Nephron progenitor cell (in vitro differentiated cells): ENCODE data around the gene TRAF3IP1.
"Not testable (repeated sequence)": the region's sequence is repeated elsewhere in the genome, so short reads cannot be mapped to it uniquely, and the experiment has no call there.

Experiments
- DNase-seq: peaks from one replicate; pipeline ENCODE4 v3.0.0; 2021
- H3K27ac Mint-ChIP-seq: 2 replicates; pipeline ENCODE4 v1.8.0; 2021; ENCODE audit warnings: mild to moderate bottlenecking, moderate library complexity, mixed read lengths
- H3K27me3 Mint-ChIP-seq: 2 replicates; pipeline ENCODE4 v1.8.0; 2021; ENCODE audit warnings: mild to moderate bottlenecking, low read depth, mixed read lengths; ENCODE audit not compliant: poor library complexity
- H3K36me3 Mint-ChIP-seq: 2 replicates; pipeline ENCODE4 v1.8.0; 2021; ENCODE audit warnings: low read depth, mixed read lengths
- H3K4me1 Mint-ChIP-seq: 2 replicates; pipeline ENCODE4 v1.8.0; 2021; ENCODE audit warnings: mixed read lengths
- H3K4me3 Mint-ChIP-seq: 2 replicates; pipeline ENCODE4 v1.8.0; 2021; ENCODE audit warnings: mild to moderate bottlenecking, moderate library complexity, mixed read lengths
- H3K9me3 Mint-ChIP-seq: 2 replicates; pipeline ENCODE4 v1.8.0; 2021; ENCODE audit warnings: mild to moderate bottlenecking, moderate library complexity, mixed read lengths
- TF ChIP-seq, protein P1 (sequence below): fragments of 200-600 bp; sonication (generic); IDR thresholded peaks from 2 replicates; pipeline ENCODE4 v1.5.0; 2021; ENCODE audit warnings: antibody characterized with exemption

The TRAF3IP1 gene

DNA sequence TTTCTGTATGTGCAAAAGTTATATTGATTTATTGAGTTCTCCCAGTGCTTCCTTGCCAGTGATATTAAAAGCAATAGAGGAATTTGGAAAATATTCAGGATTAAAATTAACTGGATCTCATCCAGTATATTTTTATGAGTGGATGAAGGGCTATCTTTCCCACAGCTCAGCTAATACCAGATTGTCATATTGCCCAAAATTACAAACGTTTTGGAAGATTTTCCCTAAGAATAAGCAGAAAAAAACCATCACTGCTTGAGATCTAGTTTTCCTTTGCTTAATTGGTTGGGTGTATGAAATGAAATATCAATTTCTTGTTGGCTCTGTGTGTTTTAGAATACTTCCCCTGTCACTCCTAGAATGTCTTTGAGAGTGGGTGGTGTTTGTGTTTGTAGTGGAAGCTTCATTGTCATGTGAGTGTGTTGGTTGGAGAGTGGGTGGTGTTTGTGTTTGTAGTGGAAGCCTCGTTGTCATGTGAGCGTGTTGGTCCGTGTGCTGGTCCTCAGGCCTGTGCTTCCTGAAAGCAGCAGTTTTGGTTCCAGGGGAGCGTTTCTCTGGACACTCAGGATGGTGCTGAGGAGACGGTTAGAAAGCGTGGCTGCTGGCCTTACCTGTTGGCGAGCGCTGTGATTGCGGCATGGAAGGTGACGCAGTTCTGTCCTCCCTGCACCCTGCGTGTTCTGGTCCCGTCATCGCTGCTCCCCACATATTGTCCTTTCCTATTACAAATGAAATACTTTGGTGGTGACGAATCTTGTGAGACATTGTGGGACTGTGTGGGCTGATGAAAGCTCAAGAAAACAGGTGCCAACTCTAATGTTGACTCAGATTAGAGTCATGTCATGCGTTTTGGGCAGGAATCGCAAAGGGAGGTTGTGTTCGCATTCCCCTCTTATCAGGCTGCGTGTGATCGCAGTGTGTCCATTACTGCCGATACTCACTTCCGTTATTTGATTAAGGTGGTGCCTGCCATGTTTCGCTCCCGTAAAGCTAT is 118.8 kb downstream of the TRAF3IP1 start:
- peaks cover 44% of the 10 kb centered on the region for H3K4me1 Mint-ChIP-seq
- H3K9me3 Mint-ChIP-seq: no peaks in the 10 kb centered on the region
- TF ChIP-seq, protein P1, sequence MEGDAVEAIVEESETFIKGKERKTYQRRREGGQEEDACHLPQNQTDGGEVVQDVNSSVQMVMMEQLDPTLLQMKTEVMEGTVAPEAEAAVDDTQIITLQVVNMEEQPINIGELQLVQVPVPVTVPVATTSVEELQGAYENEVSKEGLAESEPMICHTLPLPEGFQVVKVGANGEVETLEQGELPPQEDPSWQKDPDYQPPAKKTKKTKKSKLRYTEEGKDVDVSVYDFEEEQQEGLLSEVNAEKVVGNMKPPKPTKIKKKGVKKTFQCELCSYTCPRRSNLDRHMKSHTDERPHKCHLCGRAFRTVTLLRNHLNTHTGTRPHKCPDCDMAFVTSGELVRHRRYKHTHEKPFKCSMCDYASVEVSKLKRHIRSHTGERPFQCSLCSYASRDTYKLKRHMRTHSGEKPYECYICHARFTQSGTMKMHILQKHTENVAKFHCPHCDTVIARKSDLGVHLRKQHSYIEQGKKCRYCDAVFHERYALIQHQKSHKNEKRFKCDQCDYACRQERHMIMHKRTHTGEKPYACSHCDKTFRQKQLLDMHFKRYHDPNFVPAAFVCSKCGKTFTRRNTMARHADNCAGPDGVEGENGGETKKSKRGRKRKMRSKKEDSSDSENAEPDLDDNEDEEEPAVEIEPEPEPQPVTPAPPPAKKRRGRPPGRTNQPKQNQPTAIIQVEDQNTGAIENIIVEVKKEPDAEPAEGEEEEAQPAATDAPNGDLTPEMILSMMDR: no peak
- peaks cover 59% of the 10 kb centered on the region for H3K36me3 Mint-ChIP-seq
- no peaks in the 10 kb centered on the region for H3K27me3 Mint-ChIP-seq
- peak overlapping the region; percentile 59 for H3K27ac Mint-ChIP-seq
- no peak for DNase-seq
- no peak overlapping the region for H3K4me3 Mint-ChIP-seq

DNA sequence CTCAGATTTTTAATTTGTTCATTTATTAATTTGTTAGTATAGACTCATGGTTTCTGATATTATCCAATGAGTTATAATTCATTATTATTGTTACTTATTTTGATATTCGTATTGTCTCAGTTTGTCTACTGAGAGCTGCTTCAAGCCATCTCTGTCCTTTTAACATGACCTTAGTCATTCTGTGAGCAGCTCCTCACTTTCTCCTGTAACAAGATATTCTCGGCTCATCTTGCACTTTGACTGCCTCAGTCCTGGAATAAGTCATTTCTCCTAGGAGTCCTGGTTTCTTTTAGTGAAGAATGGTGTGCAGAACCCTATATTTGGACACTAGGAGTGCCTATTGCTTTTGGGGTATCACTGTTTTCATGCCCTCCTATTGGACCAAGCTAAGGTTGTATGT is 119.6 kb downstream of the TRAF3IP1 start:
- Mint-ChIP-seq H3K4me1 (peaks cover 44% of the 10 kb centered on the region), H3K9me3 (no peaks in the 10 kb centered on the region), H3K36me3 (peaks cover 58% of the 10 kb centered on the region), H3K27me3 (no peaks in the 10 kb centered on the region), H3K4me3 (no peak overlapping the region), H3K27ac (peak overlapping the region; percentile 59)
- no peak for DNase-seq
- TF ChIP-seq, protein P1: no peak

DNA sequence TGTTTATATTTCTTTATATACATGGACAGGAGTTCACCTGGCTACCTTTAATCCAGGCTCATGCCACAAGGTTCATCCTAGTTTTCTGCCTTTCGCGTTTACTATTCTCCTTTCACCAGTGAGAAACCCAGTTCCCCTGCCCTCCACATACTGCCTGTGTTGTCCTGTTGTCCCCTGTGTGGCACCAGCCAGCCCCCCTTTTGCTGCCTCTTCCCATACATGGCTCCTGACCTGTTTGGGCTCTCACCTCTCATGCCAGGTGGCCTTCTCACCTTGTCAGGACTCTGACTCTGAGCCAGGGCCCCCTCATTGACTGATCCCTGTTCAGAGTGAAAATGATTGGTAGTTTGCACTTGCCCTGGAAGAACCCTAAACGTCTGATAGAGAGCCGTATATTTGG is 120.0 kb downstream of the TRAF3IP1 start:
- H3K36me3 Mint-ChIP-seq: peaks cover 63% of the 10 kb centered on the region
- H3K4me1 Mint-ChIP-seq: peaks cover 44% of the 10 kb centered on the region
- TF ChIP-seq, protein P1: no peak
- DNase-seq: no peak
- no peaks in the 10 kb centered on the region for H3K9me3 Mint-ChIP-seq
- peak overlapping the region; percentile 58 for H3K27ac Mint-ChIP-seq
- peak overlapping the region; percentile 26 for H3K4me3 Mint-ChIP-seq
- no peaks in the 10 kb centered on the region for H3K27me3 Mint-ChIP-seq

DNA sequence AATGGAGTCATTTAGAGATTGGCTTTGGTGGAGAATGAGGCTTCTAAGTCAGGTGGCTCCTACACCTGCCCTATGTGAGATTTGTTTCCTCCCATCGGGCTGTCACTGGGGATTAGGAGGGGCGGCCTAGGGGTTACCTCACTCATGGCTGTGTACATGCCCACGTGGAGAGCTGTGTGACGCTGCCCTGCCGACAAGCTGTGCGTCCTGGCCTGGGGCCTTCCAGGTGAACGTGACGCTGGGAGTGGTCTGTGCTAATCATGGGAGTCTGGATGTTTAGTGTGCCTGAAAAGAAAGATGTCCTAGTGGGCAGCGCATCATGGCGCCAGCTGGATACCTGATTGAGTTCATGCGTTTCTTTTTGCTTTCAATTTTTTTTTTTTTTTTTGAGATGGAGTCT is 120.4 kb downstream of the TRAF3IP1 start:
- Mint-ChIP-seq H3K27ac (peak overlapping the region; percentile 58), H3K27me3 (no peaks in the 10 kb centered on the region), H3K4me1 (peaks cover 44% of the 10 kb centered on the region), H3K36me3 (peaks cover 64% of the 10 kb centered on the region), H3K9me3 (no peaks in the 10 kb centered on the region), H3K4me3 (no peak overlapping the region)
- TF ChIP-seq, protein P1: no peak
- no peak for DNase-seq

DNA sequence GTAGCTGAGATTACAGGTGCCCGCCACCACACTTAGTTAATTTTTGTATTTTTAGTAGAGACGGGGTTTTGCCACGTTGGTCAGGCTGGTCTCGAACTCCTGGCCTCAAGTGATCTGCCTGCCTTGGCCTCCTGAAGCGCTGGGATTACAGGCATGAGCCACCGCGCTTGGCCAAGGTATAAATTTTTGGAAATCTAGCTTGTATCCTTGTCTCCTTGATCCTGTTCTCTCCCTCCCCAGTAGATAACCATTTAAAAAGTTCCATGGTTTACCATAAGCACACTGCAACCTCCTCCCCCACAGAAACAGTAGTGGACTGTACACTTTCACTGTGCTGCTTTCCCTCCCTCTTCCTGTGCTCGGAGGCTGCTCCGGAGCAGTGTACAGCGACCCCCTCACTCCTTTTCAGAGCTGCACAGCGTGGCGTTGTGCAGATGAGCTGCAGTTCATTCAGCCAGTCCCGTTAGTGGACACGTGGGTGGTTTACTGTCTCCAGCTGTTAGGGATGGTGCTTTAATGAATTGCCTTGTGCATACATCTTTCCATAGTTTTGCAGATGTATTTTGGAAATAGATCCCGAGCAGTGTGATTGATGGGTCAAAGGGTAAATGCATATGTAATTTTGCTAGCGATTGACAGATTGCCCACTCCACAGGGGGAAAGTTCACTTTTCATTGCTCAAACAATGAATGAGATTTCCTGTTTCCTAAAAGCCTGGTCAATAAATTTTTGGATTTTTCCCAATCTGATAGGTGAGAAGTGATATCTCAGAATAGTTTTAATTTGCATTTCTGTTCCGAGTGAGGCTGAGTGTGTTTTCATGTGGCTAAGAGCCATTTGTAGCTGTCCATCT is 121.2 kb downstream of the TRAF3IP1 start:
- H3K4me3 Mint-ChIP-seq: no peak overlapping the region
- TF ChIP-seq, protein P1: no peak
- H3K9me3 Mint-ChIP-seq: no peaks in the 10 kb centered on the region
- no peaks in the 10 kb centered on the region for H3K27me3 Mint-ChIP-seq
- H3K27ac Mint-ChIP-seq: peak overlapping the region; percentile 90
- H3K4me1 Mint-ChIP-seq: peaks cover 44% of the 10 kb centered on the region
- peaks cover 64% of the 10 kb centered on the region for H3K36me3 Mint-ChIP-seq
- DNase-seq: no peak

DNA sequence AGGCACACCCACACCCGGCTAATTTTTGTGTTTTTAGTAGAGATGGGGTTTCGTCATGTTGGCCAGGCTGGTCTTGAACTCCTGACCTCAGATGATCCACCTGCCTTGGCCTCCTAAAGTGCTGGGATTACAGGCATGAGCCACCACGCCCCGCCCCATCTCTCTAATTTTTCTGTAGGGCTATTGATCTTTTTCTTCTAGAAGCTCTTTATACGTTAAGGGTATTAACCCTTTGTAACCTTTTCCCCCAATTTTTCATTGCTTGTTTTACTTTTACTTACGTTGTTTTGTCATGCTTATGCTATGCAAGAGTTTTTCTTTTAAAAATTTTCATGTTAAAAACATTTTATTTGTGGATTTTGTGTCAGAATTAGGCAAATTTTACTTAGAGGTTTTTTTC is 121.9 kb downstream of the TRAF3IP1 start:
- H3K4me3 Mint-ChIP-seq, H3K9me3 Mint-ChIP-seq, DNase-seq, H3K27ac Mint-ChIP-seq, H3K27me3 Mint-ChIP-seq: not testable (repeated sequence)
- peaks cover 44% of the 10 kb centered on the region for H3K4me1 Mint-ChIP-seq
- H3K36me3 Mint-ChIP-seq: peaks cover 64% of the 10 kb centered on the region
